BE2C (cell line): Measurements from ENCODE around the gene TMCC2.

ENCODE experiments used
- DNase-seq: peaks from one replicate; pipeline ENCODE4 v3.0.0-alpha.2; 2020
- H3K27me3 ChIP-seq: fragments of 250-450 bp; sonication (Bioruptor Pico); 2 replicates; pipeline ENCODE4 v1.5.1; 2020; ENCODE audit warnings: mild to moderate bottlenecking
- H3K36me3 ChIP-seq: fragments of 250-450 bp; sonication (Bioruptor Pico); 2 replicates; pipeline ENCODE4 v1.5.1; 2020; ENCODE audit warnings: mild to moderate bottlenecking
- H3K4me1 ChIP-seq: fragments of 250-450 bp; sonication (Bioruptor Pico); 2 replicates; pipeline ENCODE4 v1.5.1; 2020
- H3K4me3 ChIP-seq: 2 replicates; pipeline ENCODE4 v1.5.1; 2011; ENCODE audit warnings: low read depth, low read length
- H3K9me3 ChIP-seq: fragments of 250-450 bp; sonication (Bioruptor Pico); 2 replicates; pipeline ENCODE4 v1.5.1; 2020
- CTCF ChIP-seq: IDR thresholded peaks from 2 replicates; pipeline ENCODE4 v1.5.1; 2012; ENCODE audit warnings: mild to moderate bottlenecking, low read depth, low read length

TMCC2 gene

GRCh38 chr1:205246351-205247119 lies 18.8 kb downstream of the TMCC2 start:
- no peaks in the 10 kb centered on the region for H3K27me3 ChIP-seq
- H3K4me1 ChIP-seq: peaks cover 13% of the 10 kb centered on the region
- H3K4me3 ChIP-seq: no peak overlapping the region
- no peaks in the 10 kb centered on the region for H3K9me3 ChIP-seq
- H3K36me3 ChIP-seq: no peaks in the 10 kb centered on the region
- TF ChIP-seq CTCF: no peak
- no peak for DNase-seq

DNA sequence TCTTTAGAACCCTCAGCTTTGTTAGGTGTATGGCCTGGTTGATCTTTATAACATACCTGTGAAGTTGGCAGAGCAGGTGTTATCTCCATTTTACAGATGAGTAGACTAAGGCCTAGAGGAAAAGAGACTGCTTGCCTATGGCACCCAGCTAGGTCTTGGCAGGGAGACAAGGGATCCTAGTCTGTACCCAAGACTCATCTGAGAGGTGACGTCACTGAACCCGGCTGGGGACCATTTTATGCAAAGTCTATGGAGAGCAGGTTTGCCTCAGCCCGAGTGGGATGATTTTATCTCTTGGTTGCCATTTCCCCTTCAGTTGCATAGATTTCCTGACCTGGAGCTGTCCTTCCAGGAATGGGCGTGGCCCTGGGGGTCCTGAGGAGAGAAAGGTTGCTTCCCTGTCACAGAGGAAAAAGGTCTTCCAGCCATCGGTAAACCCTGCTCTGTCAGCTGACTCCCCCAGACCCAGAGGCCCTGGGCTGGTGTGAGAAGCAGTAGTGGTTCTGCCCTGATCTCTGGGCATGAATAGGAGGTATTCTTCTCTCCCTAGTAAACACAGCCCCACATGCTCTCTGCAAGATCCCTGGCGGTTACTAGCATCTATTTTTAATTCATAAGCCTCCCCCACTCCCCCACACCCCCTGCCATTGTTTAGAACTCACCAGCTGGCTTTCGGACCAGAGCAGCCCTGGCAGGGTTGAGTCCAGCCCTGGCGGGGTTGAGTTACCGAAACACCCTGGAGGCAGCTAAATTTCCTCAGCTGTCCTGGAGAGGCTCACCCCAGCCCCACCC lies 19.6 kb downstream of the TMCC2 start:
- Histone ChIP-seq H3K27me3 (no peaks in the 10 kb centered on the region), H3K4me1 (peaks cover 13% of the 10 kb centered on the region), H3K9me3 (no peaks in the 10 kb centered on the region), H3K36me3 (no peaks in the 10 kb centered on the region), H3K4me3 (no peak overlapping the region)
- TF ChIP-seq CTCF: no peak
- DNase-seq: no peak

DNA sequence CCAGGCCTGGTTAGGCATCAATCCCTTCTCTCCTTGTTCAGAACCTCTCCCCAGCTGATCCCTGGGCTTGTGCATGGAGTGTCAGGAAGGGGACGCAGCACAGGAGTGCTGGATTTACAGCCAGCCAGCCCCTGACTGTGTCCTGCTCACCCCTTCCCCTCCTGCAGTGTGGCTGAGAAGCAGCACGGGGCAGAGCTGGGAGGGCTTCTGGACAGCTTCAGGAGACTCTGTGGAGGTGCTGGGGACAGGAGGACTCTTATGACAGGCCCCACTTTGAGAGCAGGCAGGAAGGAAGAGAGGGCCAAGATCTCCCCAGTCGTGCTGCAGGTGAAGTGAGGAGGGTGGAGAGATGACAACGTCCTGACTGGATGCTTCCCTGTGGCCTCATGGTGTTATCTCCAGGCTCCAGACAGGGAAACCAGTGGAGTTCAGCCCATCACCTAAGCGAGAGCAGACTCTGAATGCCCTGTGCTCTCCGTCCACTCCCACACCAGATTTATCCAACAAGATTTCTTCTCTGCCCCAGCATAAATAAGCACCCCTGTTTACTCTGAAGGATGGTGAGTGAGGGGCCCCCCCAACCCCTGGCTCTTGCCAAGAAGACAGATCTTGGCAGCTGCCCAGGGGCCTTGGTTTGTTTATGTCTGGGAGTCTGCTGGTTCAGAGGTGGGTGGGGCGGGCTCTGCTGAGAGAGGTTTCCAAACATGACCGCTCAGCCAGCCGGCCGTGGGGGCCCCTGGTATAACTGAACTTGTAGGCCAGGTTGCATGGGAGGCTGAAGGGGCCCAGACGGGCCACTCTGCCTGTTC lies 21.3 kb downstream of the TMCC2 start:
- TF ChIP-seq CTCF: no peak
- H3K36me3 ChIP-seq: no peaks in the 10 kb centered on the region
- no peaks in the 10 kb centered on the region for H3K9me3 ChIP-seq
- H3K4me3 ChIP-seq: no peak overlapping the region
- H3K27me3 ChIP-seq: no peaks in the 10 kb centered on the region
- peaks cover 13% of the 10 kb centered on the region for H3K4me1 ChIP-seq
- peak; percentile 67 for DNase-seq

DNA sequence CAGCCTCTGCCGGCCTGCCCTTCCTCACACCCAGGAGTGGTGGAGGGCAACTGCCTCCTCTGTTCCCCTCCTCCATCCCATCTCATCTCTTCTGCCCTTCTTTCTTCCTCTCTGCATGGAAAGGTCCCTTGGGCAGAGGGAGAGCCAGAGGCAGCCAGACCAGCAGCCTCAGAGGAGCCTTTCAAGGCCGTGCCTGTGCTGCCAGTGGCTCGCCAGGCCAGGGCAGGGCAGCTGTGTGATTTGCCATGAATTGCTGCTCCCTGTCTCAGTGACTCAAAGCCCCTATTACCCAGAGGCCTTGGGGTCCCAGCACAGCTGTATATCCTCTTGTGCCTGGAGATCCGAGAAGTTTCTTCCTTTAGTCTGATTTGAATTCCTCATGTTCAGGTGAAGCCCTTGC lies 21.9 kb downstream of the TMCC2 start:
- no peak overlapping the region for H3K4me3 ChIP-seq
- H3K9me3 ChIP-seq: no peaks in the 10 kb centered on the region
- no peaks in the 10 kb centered on the region for H3K27me3 ChIP-seq
- H3K36me3 ChIP-seq: no peaks in the 10 kb centered on the region
- DNase-seq: no peak
- TF ChIP-seq CTCF: no peak
- H3K4me1 ChIP-seq: peaks cover 13% of the 10 kb centered on the region

DNA sequence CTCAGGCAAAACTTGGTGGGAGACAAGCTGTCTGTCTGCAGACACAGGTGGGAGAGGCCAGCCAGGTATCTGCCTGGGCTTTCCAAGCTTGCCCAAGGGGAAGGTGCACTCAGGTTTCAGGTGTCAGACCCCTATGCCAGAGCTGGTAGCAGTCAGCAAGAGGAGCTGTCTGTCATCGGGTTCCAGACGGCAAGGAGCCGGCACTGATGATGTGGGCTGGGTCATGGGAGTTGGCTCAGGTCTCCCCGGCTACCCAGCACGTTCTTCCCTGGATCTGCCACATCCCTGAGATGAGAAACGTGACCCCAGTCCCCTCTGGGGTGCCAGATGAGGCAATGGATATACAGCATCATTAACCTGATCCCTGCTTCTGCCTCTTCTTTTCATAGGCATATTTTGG lies 23.0 kb downstream of the TMCC2 start:
- Histone ChIP-seq H3K36me3 (no peaks in the 10 kb centered on the region), H3K9me3 (no peaks in the 10 kb centered on the region), H3K4me1 (peaks cover 13% of the 10 kb centered on the region), H3K27me3 (no peaks in the 10 kb centered on the region), H3K4me3 (no peak overlapping the region)
- TF ChIP-seq CTCF: no peak
- DNase-seq: no peak
